WTC11 (cell line): ENCODE data around the gene TMEM258.

Experiments used
- MXD4 ChIP-seq: fragments of 250-450 bp; sonication (Bioruptor Pico); IDR thresholded peaks from 2 replicates; pipeline ENCODE4 v1.8.0; 2021; ENCODE audit warnings: mild to moderate bottlenecking, moderate library complexity, borderline replicate concordance
- NR1H2 ChIP-seq: sonication (generic); formaldehyde crosslinking; IDR thresholded peaks from 2 replicates; pipeline ENCODE4 v1.9.0; 2021; ENCODE audit warnings: mild to moderate bottlenecking, moderate library complexity, missing genetic modification reagents
- ZNF232 ChIP-seq: sonication (generic); formaldehyde crosslinking; IDR thresholded peaks from 2 replicates; pipeline ENCODE4 v1.8.0; 2022; ENCODE audit warnings: mild to moderate bottlenecking, missing genetic modification reagents
- ZNF317 ChIP-seq: sonication (generic); formaldehyde crosslinking; IDR thresholded peaks from 2 replicates; pipeline ENCODE4 v1.8.1; 2023; ENCODE audit warnings: low read depth, mild to moderate bottlenecking, moderate library complexity, missing genetic modification reagents, borderline replicate concordance
- TF ChIP-seq, protein P1 (sequence below): sonication (generic); formaldehyde crosslinking; IDR thresholded peaks from 2 replicates; pipeline ENCODE4 v1.8.0; 2022; ENCODE audit warnings: mild to moderate bottlenecking, missing genetic modification reagents
- TF ChIP-seq, protein P2 (sequence below): fragments of 200-600 bp; IDR thresholded peaks from 2 replicates; pipeline ENCODE4 v1.8.0; 2022; ENCODE audit warnings: antibody characterized with exemption
- TF ChIP-seq, protein P3 (sequence below): sonication (generic); formaldehyde crosslinking; conservative IDR thresholded peaks from 2 replicates; pipeline ENCODE4 v1.8.1; 2023; ENCODE audit warnings: mild to moderate bottlenecking, low read depth, missing genetic modification reagents, moderate library complexity

DNA sequence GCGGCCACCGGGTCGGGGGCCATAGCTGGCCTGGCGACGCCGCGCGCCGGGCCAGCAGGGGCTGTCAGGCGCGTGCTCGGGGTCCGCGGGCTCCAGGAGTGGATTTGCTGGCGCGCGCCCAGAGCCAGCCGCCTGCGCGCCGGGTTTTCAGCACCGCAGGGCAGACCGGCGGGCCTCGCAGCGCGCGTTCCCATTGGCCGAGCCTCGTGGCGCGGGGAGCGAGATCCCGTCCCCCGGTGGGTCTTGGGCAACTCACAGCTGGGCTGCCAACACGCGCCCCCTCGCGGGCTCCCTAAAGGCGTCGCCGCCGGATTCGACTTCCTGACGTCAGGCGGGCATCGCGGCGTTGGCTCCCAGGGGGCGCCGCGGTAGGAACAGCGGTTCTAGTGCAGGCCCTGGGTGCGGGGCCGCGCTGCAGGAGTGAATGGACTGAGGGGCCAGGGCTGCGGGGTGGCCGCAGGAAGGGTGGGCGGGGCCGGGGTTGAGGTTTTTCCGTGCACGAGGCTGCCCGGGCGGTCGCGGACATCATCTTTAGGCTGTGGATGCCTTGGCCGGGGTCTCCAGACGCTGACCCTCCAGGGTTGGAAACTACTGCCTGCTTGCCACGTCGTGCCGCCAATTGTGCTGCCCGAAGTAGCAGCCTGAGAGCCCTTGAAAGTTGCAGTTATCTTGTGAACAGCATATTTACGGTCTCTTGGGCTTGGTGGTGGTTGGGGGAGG is 24.5 kb upstream of the TMEM258 start, which contains the start of gene FADS1:
- TF ChIP-seq NR1H2 (CRISPR knock-in tag) (no peak), ZNF317 (no peak), ZNF232 (CRISPR knock-in tag) (no peak; the same call in 1 of the 2 replicates), MXD4 (CRISPR knock-in tag) (no peak)
- TF ChIP-seq, protein P1, sequence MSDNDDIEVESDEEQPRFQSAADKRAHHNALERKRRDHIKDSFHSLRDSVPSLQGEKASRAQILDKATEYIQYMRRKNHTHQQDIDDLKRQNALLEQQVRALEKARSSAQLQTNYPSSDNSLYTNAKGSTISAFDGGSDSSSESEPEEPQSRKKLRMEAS (CRISPR knock-in tag): peak; percentile 73; the same call in 1 of the 2 replicates
- TF ChIP-seq, protein P2, sequence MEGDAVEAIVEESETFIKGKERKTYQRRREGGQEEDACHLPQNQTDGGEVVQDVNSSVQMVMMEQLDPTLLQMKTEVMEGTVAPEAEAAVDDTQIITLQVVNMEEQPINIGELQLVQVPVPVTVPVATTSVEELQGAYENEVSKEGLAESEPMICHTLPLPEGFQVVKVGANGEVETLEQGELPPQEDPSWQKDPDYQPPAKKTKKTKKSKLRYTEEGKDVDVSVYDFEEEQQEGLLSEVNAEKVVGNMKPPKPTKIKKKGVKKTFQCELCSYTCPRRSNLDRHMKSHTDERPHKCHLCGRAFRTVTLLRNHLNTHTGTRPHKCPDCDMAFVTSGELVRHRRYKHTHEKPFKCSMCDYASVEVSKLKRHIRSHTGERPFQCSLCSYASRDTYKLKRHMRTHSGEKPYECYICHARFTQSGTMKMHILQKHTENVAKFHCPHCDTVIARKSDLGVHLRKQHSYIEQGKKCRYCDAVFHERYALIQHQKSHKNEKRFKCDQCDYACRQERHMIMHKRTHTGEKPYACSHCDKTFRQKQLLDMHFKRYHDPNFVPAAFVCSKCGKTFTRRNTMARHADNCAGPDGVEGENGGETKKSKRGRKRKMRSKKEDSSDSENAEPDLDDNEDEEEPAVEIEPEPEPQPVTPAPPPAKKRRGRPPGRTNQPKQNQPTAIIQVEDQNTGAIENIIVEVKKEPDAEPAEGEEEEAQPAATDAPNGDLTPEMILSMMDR: no peak
- TF ChIP-seq, protein P3, sequence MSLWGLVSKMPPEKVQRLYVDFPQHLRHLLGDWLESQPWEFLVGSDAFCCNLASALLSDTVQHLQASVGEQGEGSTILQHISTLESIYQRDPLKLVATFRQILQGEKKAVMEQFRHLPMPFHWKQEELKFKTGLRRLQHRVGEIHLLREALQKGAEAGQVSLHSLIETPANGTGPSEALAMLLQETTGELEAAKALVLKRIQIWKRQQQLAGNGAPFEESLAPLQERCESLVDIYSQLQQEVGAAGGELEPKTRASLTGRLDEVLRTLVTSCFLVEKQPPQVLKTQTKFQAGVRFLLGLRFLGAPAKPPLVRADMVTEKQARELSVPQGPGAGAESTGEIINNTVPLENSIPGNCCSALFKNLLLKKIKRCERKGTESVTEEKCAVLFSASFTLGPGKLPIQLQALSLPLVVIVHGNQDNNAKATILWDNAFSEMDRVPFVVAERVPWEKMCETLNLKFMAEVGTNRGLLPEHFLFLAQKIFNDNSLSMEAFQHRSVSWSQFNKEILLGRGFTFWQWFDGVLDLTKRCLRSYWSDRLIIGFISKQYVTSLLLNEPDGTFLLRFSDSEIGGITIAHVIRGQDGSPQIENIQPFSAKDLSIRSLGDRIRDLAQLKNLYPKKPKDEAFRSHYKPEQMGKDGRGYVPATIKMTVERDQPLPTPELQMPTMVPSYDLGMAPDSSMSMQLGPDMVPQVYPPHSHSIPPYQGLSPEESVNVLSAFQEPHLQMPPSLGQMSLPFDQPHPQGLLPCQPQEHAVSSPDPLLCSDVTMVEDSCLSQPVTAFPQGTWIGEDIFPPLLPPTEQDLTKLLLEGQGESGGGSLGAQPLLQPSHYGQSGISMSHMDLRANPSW (CRISPR knock-in tag): no peak
